ENCODE measurements around the gene XYLT1.

The XYLT1 gene

GRCh38 chr16:17225541-17225940 lies 245.2 kb downstream of the XYLT1 start:
- DNase-seq, result peak; percentile 79

GRCh38 chr16:17224879-17225281 lies 245.9 kb downstream of the XYLT1 start:
- DNase-seq, result peak; percentile 93

GRCh38 chr16:17224350-17224749 lies 246.4 kb downstream of the XYLT1 start:
- no peak for DNase-seq

GRCh38 chr16:17223576-17223975 lies 247.2 kb downstream of the XYLT1 start:
- no peak for DNase-seq

- DNase-seq, result no peak
Measured at GRCh38 chr16:17222871-17223401, 247.8 kb downstream of the XYLT1 start.

GRCh38 chr16:17219991-17220390 lies 250.8 kb downstream of the XYLT1 start:
- no peak for DNase-seq

GRCh38 chr16:17215936-17216335 lies 254.8 kb downstream of the XYLT1 start:
- no peak for DNase-seq

- DNase-seq, result no peak
Measured at GRCh38 chr16:17215306-17215705, 255.5 kb downstream of the XYLT1 start.

GRCh38 chr16:17213974-17214373 lies 256.8 kb downstream of the XYLT1 start:
- DNase-seq, result no peak

GRCh38 chr16:17213025-17213424 lies 257.7 kb downstream of the XYLT1 start:
- DNase-seq, result no peak

- no peak for DNase-seq
Measured at GRCh38 chr16:17212606-17213005, 258.2 kb downstream of the XYLT1 start.

- no peak for DNase-seq
Measured at GRCh38 chr16:17211797-17212196, 259.0 kb downstream of the XYLT1 start.

- DNase-seq, result peak; percentile 32
Measured at GRCh38 chr16:17206712-17207111, 264.0 kb downstream of the XYLT1 start.

GRCh38 chr16:17205279-17206211 lies 265.2 kb downstream of the XYLT1 start:
- peak; percentile 80 for DNase-seq

- DNase-seq, result no peak
Measured at GRCh38 chr16:17204644-17205043, 266.1 kb downstream of the XYLT1 start.

GRCh38 chr16:17204206-17204605 lies 266.6 kb downstream of the XYLT1 start:
- no peak for DNase-seq

- no peak for DNase-seq
Measured at GRCh38 chr16:17203424-17203823, 267.3 kb downstream of the XYLT1 start.

GRCh38 chr16:17199135-17199534 lies 271.6 kb downstream of the XYLT1 start:
- no peak for DNase-seq

GRCh38 chr16:17196526-17196925 lies 274.2 kb downstream of the XYLT1 start:
- DNase-seq, result no peak

- peak; percentile 23 for DNase-seq
Measured at GRCh38 chr16:17194190-17194780, 276.5 kb downstream of the XYLT1 start.

- no peak for DNase-seq
Measured at GRCh38 chr16:17193566-17194100, 277.1 kb downstream of the XYLT1 start.

- DNase-seq, result no peak
Measured at GRCh38 chr16:17184026-17184425, 286.7 kb downstream of the XYLT1 start.

All from fibroblast of skin of abdomen (primary cell).